Calu3 (cell line): ENCODE data around the gene EFHD2. TPM values are rescaled to one million over a fixed set of nuclear protein-coding genes. Genes with fewer than 3 reads are reported as not detected.

Experiments
- BruUV-seq: library from RNA; stranded (reverse); fragments of 400-500 nt; replicated peaks from 2 replicates; lab custom pipeline; 2021; lab: Mats Ljungman, UMichigan
- CTCF ChIA-PET: fragments of 300-600 bp; sonication (Branson Sonifier 250); formaldehyde crosslinking; loops from one replicate; lab custom pipeline; 2022; ENCODE audit warnings: antibody characterized with exemption; lab: Charles Lee
- DNase-seq: peaks from one replicate; pipeline ENCODE4 v3.0.0; 2022
- H3K27ac Mint-ChIP-seq: one replicate; pipeline ENCODE4 v1.8.0; 2022; ENCODE audit warnings: mixed read lengths; ENCODE audit not compliant: unreplicated experiment
- H3K27me3 Mint-ChIP-seq: one replicate; pipeline ENCODE4 v1.8.0; 2022; ENCODE audit warnings: mixed read lengths; ENCODE audit not compliant: unreplicated experiment
- H3K36me3 Mint-ChIP-seq: one replicate; pipeline ENCODE4 v1.8.0; 2022; ENCODE audit warnings: mild to moderate bottlenecking, moderate library complexity, mixed read lengths; ENCODE audit not compliant: insufficient read depth, unreplicated experiment
- H3K4me1 Mint-ChIP-seq: one replicate; pipeline ENCODE4 v1.8.0; 2022; ENCODE audit warnings: mild to moderate bottlenecking, low read depth, mixed read lengths; ENCODE audit not compliant: unreplicated experiment
- H3K4me3 Mint-ChIP-seq: one replicate; pipeline ENCODE4 v1.8.0; 2022; ENCODE audit warnings: mild to moderate bottlenecking, low read depth, moderate library complexity, mixed read lengths; ENCODE audit not compliant: unreplicated experiment
- H3K9me3 Mint-ChIP-seq: one replicate; pipeline ENCODE4 v1.8.0; 2022; ENCODE audit warnings: low read depth, mixed read lengths; ENCODE audit not compliant: unreplicated experiment
- CTCF ChIP-seq: fragments of 200-600 bp; IDR thresholded peaks from one replicate; pipeline ENCODE4 v1.8.0; 2022; ENCODE audit warnings: antibody characterized with exemption; ENCODE audit not compliant: unreplicated experiment
- intact Hi-C: fragments of 100-400 bp; cut with micrococcal nuclease; formaldehyde crosslinking; loops from one replicate; pipeline ENCODE4 v1.10.0; 2022; ENCODE audit not compliant: unreplicated experiment
- total RNA-seq: library from RNA; stranded (reverse); gene quantifications from 2 replicates; pipeline ENCODE4 v1.2.3, GENCODE V29; 2022

EFHD2 gene
- total RNA-seq, 1 experiment from 2014 or later: 51.0 TPM

- no peak for TF ChIP-seq CTCF
- peaks cover 27% of the 10 kb centered on the region for H3K36me3 Mint-ChIP-seq
- peaks cover 30% of the 10 kb centered on the region for H3K4me1 Mint-ChIP-seq
- CTCF ChIA-PET: interaction anchor here (0.8 to 1.7 kb wide), 2 partner anchors 63 to 94 kb away, joined by 3 to 5 read pairs; no protein-coding TSS in a partner anchor
- H3K9me3 Mint-ChIP-seq: no peaks in the 10 kb centered on the region
- BruUV-seq: no TSS peak
- intact Hi-C loops: no loop called here
- DNase-seq: peak; percentile 70
- peak overlapping the region; percentile 55 for H3K4me3 Mint-ChIP-seq
- no peaks in the 10 kb centered on the region for H3K27me3 Mint-ChIP-seq
- H3K27ac Mint-ChIP-seq: peak overlapping the region; percentile 79
Observed at GRCh38 chr1:15417059-15417934, 7.6 kb downstream of the EFHD2 start.

- Mint-ChIP-seq H3K27ac (peak overlapping the region; percentile 69), H3K36me3 (peaks cover 31% of the 10 kb centered on the region), H3K27me3 (no peaks in the 10 kb centered on the region), H3K4me1 (peaks cover 22% of the 10 kb centered on the region), H3K4me3 (no peak overlapping the region), H3K9me3 (no peaks in the 10 kb centered on the region)
- no TSS peak for BruUV-seq
- CTCF ChIA-PET: no interaction called here
- DNase-seq: peak; percentile 52
- intact Hi-C loops: no loop called here
- TF ChIP-seq CTCF: no peak
Observed at GRCh38 chr1:15418806-15419515, 9.3 kb downstream of the EFHD2 start.

GRCh38 chr1:15420853-15421465, 11.3 kb downstream of the EFHD2 start:
- no peak for TF ChIP-seq CTCF
- H3K36me3 Mint-ChIP-seq: peaks cover 40% of the 10 kb centered on the region
- BruUV-seq: no TSS peak
- H3K27ac Mint-ChIP-seq: no peak overlapping the region
- no peaks in the 10 kb centered on the region for H3K9me3 Mint-ChIP-seq
- H3K4me3 Mint-ChIP-seq: no peak overlapping the region
- CTCF ChIA-PET: no interaction called here
- no peaks in the 10 kb centered on the region for H3K27me3 Mint-ChIP-seq
- peaks cover 27% of the 10 kb centered on the region for H3K4me1 Mint-ChIP-seq
- intact Hi-C loops: no loop called here
- no peak for DNase-seq

GRCh38 chr1:15422871-15423270, 13.2 kb downstream of the EFHD2 start:
- no peak for DNase-seq
- no peak for TF ChIP-seq CTCF
- intact Hi-C loops: no loop called here
- Mint-ChIP-seq H3K4me3 (no peak overlapping the region), H3K27ac (no peak overlapping the region), H3K4me1 (peaks cover 25% of the 10 kb centered on the region), H3K9me3 (no peaks in the 10 kb centered on the region), H3K36me3 (peaks cover 26% of the 10 kb centered on the region), H3K27me3 (no peaks in the 10 kb centered on the region)
- no TSS peak for BruUV-seq
- CTCF ChIA-PET: interaction anchor here (0.6 kb wide), 1 partner anchor 183 kb away, joined by 6 read pairs; no protein-coding TSS in a partner anchor
